Mesendoderm (in vitro differentiated cells): ENCODE measurements around the gene MAP9.
"Not testable (repeated sequence)": the region's sequence is repeated elsewhere in the genome, so short reads cannot be mapped to it uniquely, and the experiment has no call there.

Experiments
- DNase-seq: peaks from one replicate; pipeline ENCODE4 v3.0.0; 2013
- H2AK5ac ChIP-seq: 2 replicates; pipeline ENCODE4 v1.6.1; 2013; ENCODE audit warnings: low read length, inconsistent platforms
- H2BK120ac ChIP-seq: 2 replicates; pipeline ENCODE4 v1.6.1; 2013; ENCODE audit warnings: low read depth, mild to moderate bottlenecking, low read length, moderate library complexity, mixed read lengths
- H2BK15ac ChIP-seq: replicated peaks from 2 replicates; pipeline ENCODE4 v1.6.1; 2013; ENCODE audit warnings: low read depth, mild to moderate bottlenecking, moderate library complexity
- H2BK5ac ChIP-seq: 2 replicates; pipeline ENCODE4 v1.6.1; 2013; ENCODE audit warnings: low read length, inconsistent platforms
- H3K18ac ChIP-seq: 2 replicates; pipeline ENCODE4 v1.6.1; 2013; ENCODE audit warnings: mild to moderate bottlenecking, low read length, mixed read lengths
- H3K23ac ChIP-seq: one replicate; pipeline ENCODE4 v1.6.1; 2013; ENCODE audit warnings: low read length
- H3K27ac ChIP-seq: 2 replicates; pipeline ENCODE4 v1.5.1; 2013; ENCODE audit warnings: low read depth, mild to moderate bottlenecking, inconsistent platforms, low read length, moderate library complexity
- H3K27me3 ChIP-seq: 2 replicates; pipeline ENCODE4 v1.6.1; 2013; ENCODE audit warnings: low read length, control low read depth, mild to moderate bottlenecking, inconsistent platforms; ENCODE audit not compliant: insufficient read depth, poor library complexity
- H3K36me3 ChIP-seq: 2 replicates; pipeline ENCODE4 v1.6.1; 2013; ENCODE audit warnings: low read length, inconsistent platforms; ENCODE audit not compliant: control insufficient read depth, insufficient read depth
- H3K4ac ChIP-seq: one replicate; pipeline ENCODE4 v1.6.1; 2013; ENCODE audit warnings: low read depth, mild to moderate bottlenecking, low read length, moderate library complexity
- H3K4me1 ChIP-seq: 2 replicates; pipeline ENCODE4 v1.6.1; 2013; ENCODE audit warnings: low read depth, low read length, inconsistent platforms; ENCODE audit not compliant: control insufficient read depth
- H3K4me2 ChIP-seq: 2 replicates; pipeline ENCODE4 v1.6.1; 2013; ENCODE audit warnings: low read length
- H3K4me3 ChIP-seq: 2 replicates; pipeline ENCODE4 v1.5.1; 2013; ENCODE audit warnings: mild to moderate bottlenecking, low read length
- H3K56ac ChIP-seq: one replicate; pipeline ENCODE4 v1.6.1; 2013; ENCODE audit warnings: low read length
- H3K79me1 ChIP-seq: 2 replicates; pipeline ENCODE4 v1.6.1; 2013; ENCODE audit warnings: low read length, inconsistent platforms
- H3K79me2 ChIP-seq: 2 replicates; pipeline ENCODE4 v1.6.1; 2013; ENCODE audit warnings: mild to moderate bottlenecking, low read length; ENCODE audit not compliant: control insufficient read depth, insufficient read depth
- H3K9ac ChIP-seq: 2 replicates; pipeline ENCODE4 v1.6.1; 2013; ENCODE audit warnings: low read length, inconsistent platforms
- H4K5ac ChIP-seq: one replicate; pipeline ENCODE4 v1.6.1; 2013; ENCODE audit warnings: low read length
- H4K8ac ChIP-seq: one replicate; pipeline ENCODE4 v1.6.1; 2013; ENCODE audit warnings: low read depth, mild to moderate bottlenecking, control low read depth, low read length, moderate library complexity
- whole genome bisulfite sequencing: extraction: QIAGEN DNeasy Blood & Tissue Kit; methylation state at CpG from one replicate; pipeline ENCODE4 v1.1.7; 2013; ENCODE audit warnings: low lambda C conversion rate, missing lambda C conversion rate; ENCODE audit not compliant: insufficient coverage; ENCODE audit errors: extremely low coverage; 5-methylcytosine and 5-hydroxymethylcytosine counted together

Gene MAP9

DNA sequence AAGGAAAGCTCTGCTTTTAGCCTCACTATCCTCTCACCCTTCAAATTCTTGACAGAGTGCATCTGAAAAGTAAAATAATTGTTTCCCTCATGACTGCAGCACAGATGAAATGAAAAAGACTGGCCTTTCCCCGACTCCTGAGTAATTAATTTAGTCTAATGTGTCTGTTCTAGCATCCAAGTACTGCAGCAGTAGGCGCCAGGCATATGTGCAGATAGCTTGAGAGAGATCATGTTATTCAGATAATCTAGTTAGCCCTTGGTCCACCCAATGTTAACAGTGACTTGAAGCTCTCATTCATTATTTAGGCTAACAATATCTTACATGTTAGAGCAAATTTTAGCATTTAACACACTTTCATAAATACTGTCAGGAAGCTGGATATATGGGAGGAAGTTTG, 54.0 kb downstream of the MAP9 start:
- no peak overlapping the region for H3K4ac ChIP-seq
- no peak overlapping the region for H3K4me3 ChIP-seq
- H3K36me3 ChIP-seq, result no peaks in the 10 kb centered on the region
- no peak overlapping the region for H3K27ac ChIP-seq
- H3K4me1 ChIP-seq, result no peaks in the 10 kb centered on the region
- H3K27me3 ChIP-seq, result no peaks in the 10 kb centered on the region
- H2BK15ac ChIP-seq, result no peak overlapping the region
- no peak overlapping the region for H3K18ac ChIP-seq
- no peak overlapping the region for H3K23ac ChIP-seq
- no peak for DNase-seq
- no peak overlapping the region for H3K56ac ChIP-seq
- no peak overlapping the region for H4K5ac ChIP-seq
- no peak overlapping the region for H3K9ac ChIP-seq
- WGBS, result no CpG with 5 or more reads among the region's 2 CpGs
- no peaks in the 10 kb centered on the region for H3K79me1 ChIP-seq
- H2BK5ac ChIP-seq, result no peak overlapping the region
- H2BK120ac ChIP-seq, result no peak overlapping the region
- no peak overlapping the region for H4K8ac ChIP-seq
- no peak overlapping the region for H2AK5ac ChIP-seq
- H3K4me2 ChIP-seq, result no peak overlapping the region
- no peaks in the 10 kb centered on the region for H3K79me2 ChIP-seq

DNA sequence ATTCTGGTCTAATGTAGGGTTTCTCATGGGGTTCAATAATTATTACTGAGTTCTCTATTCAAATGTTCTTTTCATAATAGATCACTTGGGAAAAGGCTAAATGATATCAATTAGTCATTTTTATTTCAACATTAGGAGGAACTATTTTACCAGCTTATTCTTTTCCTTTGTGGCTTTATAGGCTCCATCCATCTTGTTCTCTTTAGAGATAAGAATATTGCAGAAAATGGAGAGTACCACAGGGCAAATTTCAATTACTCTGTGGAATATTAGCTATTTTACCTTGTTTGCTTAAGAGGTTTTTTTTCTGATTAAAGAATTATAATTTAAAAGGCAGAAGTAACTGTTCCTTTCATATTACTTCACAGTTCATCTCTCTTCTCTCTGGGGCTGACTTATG, 55.8 kb downstream of the MAP9 start:
- Histone ChIP-seq H3K9ac (no peak overlapping the region), H4K5ac (no peak overlapping the region), H3K79me2 (no peaks in the 10 kb centered on the region), H2BK15ac (no peak overlapping the region), H2BK120ac (no peak overlapping the region), H3K18ac (no peak overlapping the region), H3K36me3 (no peaks in the 10 kb centered on the region), H4K8ac (no peak overlapping the region), H3K4me3 (no peak overlapping the region), H3K4ac (no peak overlapping the region), H3K27ac (no peak overlapping the region), H3K27me3 (no peaks in the 10 kb centered on the region), H3K56ac (no peak overlapping the region), H2BK5ac (no peak overlapping the region), H3K23ac (no peak overlapping the region), H3K4me2 (no peak overlapping the region), H3K4me1 (no peaks in the 10 kb centered on the region), H2AK5ac (no peak overlapping the region), H3K79me1 (no peaks in the 10 kb centered on the region)
- no peak for DNase-seq

DNA sequence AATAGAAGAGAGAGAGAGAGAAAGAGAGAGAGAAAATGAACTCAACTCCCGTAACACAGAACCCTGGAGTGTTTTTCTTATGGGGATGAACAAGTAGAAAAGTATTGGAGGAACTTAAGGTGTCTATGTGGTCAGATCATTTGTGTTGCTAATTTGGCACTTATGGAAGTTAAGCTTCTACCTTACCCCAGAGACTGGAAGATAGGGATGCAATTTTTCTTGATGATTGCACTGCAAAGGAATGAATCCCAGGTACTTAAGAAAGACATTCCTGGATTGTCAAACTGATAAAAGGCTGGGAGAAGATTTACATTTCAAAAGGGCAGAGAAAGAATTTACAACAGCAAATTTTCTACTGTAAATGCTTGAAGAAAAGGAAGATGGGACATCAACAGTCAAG, 57.2 kb downstream of the MAP9 start:
- H3K27me3 ChIP-seq, result no peaks in the 10 kb centered on the region
- H3K23ac ChIP-seq, result no peak overlapping the region
- no peak overlapping the region for H2AK5ac ChIP-seq
- no peak overlapping the region for H3K4me2 ChIP-seq
- no peak overlapping the region for H3K4ac ChIP-seq
- peak; percentile 95 for DNase-seq
- H3K79me1 ChIP-seq, result no peaks in the 10 kb centered on the region
- no peaks in the 10 kb centered on the region for H3K4me1 ChIP-seq
- H4K5ac ChIP-seq, result no peak overlapping the region
- no peak overlapping the region for H3K27ac ChIP-seq
- H2BK5ac ChIP-seq, result no peak overlapping the region
- H3K36me3 ChIP-seq, result no peaks in the 10 kb centered on the region
- no peaks in the 10 kb centered on the region for H3K79me2 ChIP-seq
- no peak overlapping the region for H3K56ac ChIP-seq
- H3K4me3 ChIP-seq, result no peak overlapping the region
- WGBS, result no CpG with 5 or more reads among the region's 1 CpG
- no peak overlapping the region for H2BK120ac ChIP-seq
- H3K9ac ChIP-seq, result no peak overlapping the region
- no peak overlapping the region for H4K8ac ChIP-seq
- no peak overlapping the region for H2BK15ac ChIP-seq
- H3K18ac ChIP-seq, result no peak overlapping the region

DNA sequence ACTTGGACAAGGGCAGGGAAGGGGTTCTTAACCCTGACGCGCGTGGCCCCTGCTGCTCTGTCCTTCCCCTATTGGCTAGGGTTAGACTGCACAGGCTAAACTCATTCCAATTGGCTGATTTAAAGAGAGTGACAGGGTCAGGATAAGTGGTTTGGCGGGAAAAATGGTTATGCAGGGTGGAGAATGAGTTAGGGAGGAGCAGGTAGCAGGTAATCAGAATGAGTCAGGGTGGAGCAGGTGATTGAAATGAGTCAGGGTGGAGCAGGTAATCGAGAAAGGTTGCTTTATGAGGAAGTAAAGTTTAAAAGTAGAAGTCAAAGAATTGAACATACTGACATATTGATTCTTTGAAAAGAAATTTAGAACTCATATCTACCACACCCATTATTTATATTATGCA, 64.7 kb downstream of the MAP9 start:
- not testable (repeated sequence) for H3K4me3 ChIP-seq, H3K4ac ChIP-seq, H3K79me2 ChIP-seq, H2BK120ac ChIP-seq, H3K56ac ChIP-seq, H3K4me1 ChIP-seq, H3K27ac ChIP-seq, H3K27me3 ChIP-seq, H4K8ac ChIP-seq, H3K4me2 ChIP-seq, H2AK5ac ChIP-seq, H3K36me3 ChIP-seq, H4K5ac ChIP-seq, H2BK5ac ChIP-seq, H2BK15ac ChIP-seq, H3K18ac ChIP-seq, H3K79me1 ChIP-seq, DNase-seq, H3K23ac ChIP-seq, H3K9ac ChIP-seq
- WGBS, result no CpG with 5 or more reads among the region's 5 CpGs

DNA sequence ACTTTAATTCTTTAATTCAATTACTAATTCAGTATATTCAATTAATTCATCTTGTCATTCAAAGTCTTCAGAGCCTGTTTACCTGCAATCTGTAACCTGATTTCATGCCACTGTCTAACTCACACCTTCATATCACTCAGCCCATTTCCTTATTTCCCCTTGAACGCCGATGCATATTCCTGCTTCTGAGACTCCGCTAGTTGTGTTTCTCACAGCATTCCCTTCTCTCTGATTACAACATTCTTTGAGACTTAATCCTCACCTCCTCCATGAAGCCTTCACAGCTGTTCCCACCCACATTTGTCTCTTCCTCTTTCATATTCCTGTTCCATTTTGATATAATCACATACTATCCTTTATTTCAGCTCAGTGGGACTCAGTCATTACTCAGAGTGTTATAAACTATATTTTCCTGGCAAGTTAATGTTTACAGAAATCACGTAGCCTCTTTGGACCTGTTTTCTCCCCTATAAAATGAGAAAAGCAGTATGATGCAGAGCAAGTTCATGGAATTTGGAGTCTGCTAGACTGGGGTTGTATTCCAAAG, 69.0 kb downstream of the MAP9 start:
- no peak overlapping the region for H3K23ac ChIP-seq
- no peak overlapping the region for H3K4me2 ChIP-seq
- H3K4ac ChIP-seq, result no peak overlapping the region
- no CpG with 5 or more reads among the region's 4 CpGs for WGBS
- no peak overlapping the region for H3K27ac ChIP-seq
- H2BK5ac ChIP-seq, result no peak overlapping the region
- H4K8ac ChIP-seq, result no peak overlapping the region
- no peak overlapping the region for H3K56ac ChIP-seq
- no peaks in the 10 kb centered on the region for H3K79me2 ChIP-seq
- no peaks in the 10 kb centered on the region for H3K4me1 ChIP-seq
- no peaks in the 10 kb centered on the region for H3K27me3 ChIP-seq
- no peaks in the 10 kb centered on the region for H3K36me3 ChIP-seq
- no peaks in the 10 kb centered on the region for H3K79me1 ChIP-seq
- no peak overlapping the region for H3K4me3 ChIP-seq
- H2BK15ac ChIP-seq, result no peak overlapping the region
- H2AK5ac ChIP-seq, result no peak overlapping the region
- peak; percentile 51 for DNase-seq
- H4K5ac ChIP-seq, result no peak overlapping the region
- H2BK120ac ChIP-seq, result no peak overlapping the region
- H3K18ac ChIP-seq, result no peak overlapping the region
- no peak overlapping the region for H3K9ac ChIP-seq

DNA sequence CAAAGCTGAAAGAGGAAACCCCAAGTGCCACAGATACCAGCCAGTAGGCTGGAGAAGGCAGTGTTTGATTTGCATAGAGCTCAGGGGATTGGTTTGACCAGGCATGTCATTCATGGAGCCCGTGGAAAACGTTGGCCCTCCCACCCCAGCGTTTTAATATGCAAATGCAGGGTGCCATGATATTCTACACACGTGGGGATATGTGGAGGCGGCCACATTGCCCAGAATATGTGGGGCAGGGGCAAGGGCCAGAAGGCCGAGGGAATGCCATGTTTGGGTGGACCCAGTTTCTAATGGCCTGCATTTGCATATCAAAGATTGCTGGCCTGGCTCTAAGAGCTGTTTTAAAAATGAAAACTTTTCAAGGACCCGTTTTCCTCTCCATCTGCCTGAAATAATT, 71.1 kb downstream of the MAP9 start:
- Histone ChIP-seq H3K79me1 (no peaks in the 10 kb centered on the region), H4K5ac (no peak overlapping the region), H3K4me2 (no peak overlapping the region), H3K4me1 (no peaks in the 10 kb centered on the region), H2BK120ac (no peak overlapping the region), H3K27me3 (no peaks in the 10 kb centered on the region), H3K27ac (no peak overlapping the region), H3K36me3 (no peaks in the 10 kb centered on the region), H4K8ac (no peak overlapping the region), H3K23ac (no peak overlapping the region), H3K18ac (no peak overlapping the region), H3K4ac (no peak overlapping the region), H3K9ac (no peak overlapping the region), H2AK5ac (no peak overlapping the region), H3K4me3 (no peak overlapping the region), H2BK5ac (no peak overlapping the region), H2BK15ac (no peak overlapping the region), H3K79me2 (no peaks in the 10 kb centered on the region), H3K56ac (no peak overlapping the region)
- no peak for DNase-seq
- WGBS, result no CpG with 5 or more reads among the region's 7 CpGs
